BLaER1 (cell line): ENCODE data around the gene CD8B2.
"Not testable (repeated sequence)": the region's sequence is repeated elsewhere in the genome, so short reads cannot be mapped to it uniquely, and the experiment has no call there.

Experiments
- H3K27ac ChIP-seq: shearing (Covaris generic); formaldehyde crosslinking; 2 replicates; pipeline ENCODE4 v1.8.1; 2022
- H3K27me3 ChIP-seq: shearing (Covaris generic); formaldehyde crosslinking; 2 replicates; pipeline ENCODE4 v1.8.1; 2022
- H3K36me3 ChIP-seq: shearing (Covaris generic); formaldehyde crosslinking; 2 replicates; pipeline ENCODE4 v1.8.1; 2022
- H3K4me1 ChIP-seq: shearing (Covaris generic); formaldehyde crosslinking; 2 replicates; pipeline ENCODE4 v1.8.1; 2022
- H3K4me2 ChIP-seq: shearing (Covaris generic); formaldehyde crosslinking; 2 replicates; pipeline ENCODE4 v1.8.1; 2022
- H3K4me3 ChIP-seq: shearing (Covaris generic); formaldehyde crosslinking; 2 replicates; pipeline ENCODE4 v1.8.1; 2022
- H3K9ac ChIP-seq: shearing (Covaris generic); formaldehyde crosslinking; 2 replicates; pipeline ENCODE4 v1.8.1; 2022
- H3K9me3 ChIP-seq: shearing (Covaris generic); formaldehyde crosslinking; 2 replicates; pipeline ENCODE4 v1.8.1; 2022
- H4K20me1 ChIP-seq: shearing (Covaris generic); formaldehyde crosslinking; 2 replicates; pipeline ENCODE4 v1.8.1; 2022

Gene CD8B2

GRCh38 chr2:106486551-106487385 lies at the start of gene CD8B2:
TSS of gene CD8B2 (plus strand) at chr2:106487364. CDS start at chr2:106487427, 63 bp downstream.
- not testable (repeated sequence) for H3K36me3 ChIP-seq, H4K20me1 ChIP-seq, H3K4me3 ChIP-seq, H3K9ac ChIP-seq, H3K9me3 ChIP-seq, H3K4me2 ChIP-seq, H3K27me3 ChIP-seq, H3K27ac ChIP-seq, H3K4me1 ChIP-seq

- not testable (repeated sequence) for H3K4me3 ChIP-seq, H3K9me3 ChIP-seq, H3K9ac ChIP-seq, H3K36me3 ChIP-seq, H3K27ac ChIP-seq, H3K27me3 ChIP-seq, H4K20me1 ChIP-seq, H3K4me2 ChIP-seq, H3K4me1 ChIP-seq
These were observed 25.3 kb upstream of the CD8B2 start for GRCh38 chr2:106461882-106462281.

- H3K27me3 ChIP-seq, H3K36me3 ChIP-seq, H3K4me1 ChIP-seq, H3K4me3 ChIP-seq, H3K27ac ChIP-seq, H4K20me1 ChIP-seq, H3K9ac ChIP-seq, H3K4me2 ChIP-seq: not testable (repeated sequence)
- H3K9me3 ChIP-seq, result peaks cover 22% of the 10 kb centered on the region
These were observed 19.6 kb upstream of the CD8B2 start for GRCh38 chr2:106467516-106467915.

GRCh38 chr2:106468107-106468506 lies 19.1 kb upstream of the CD8B2 start, which contains the start of gene RGPD3:
TSS of gene RGPD3 (minus strand) at chr2:106468413. CDS start at chr2:106468288, 125 bp downstream.
- H3K4me3 ChIP-seq, H3K4me1 ChIP-seq, H3K27ac ChIP-seq, H3K4me2 ChIP-seq, H3K36me3 ChIP-seq, H3K27me3 ChIP-seq, H4K20me1 ChIP-seq, H3K9ac ChIP-seq: not testable (repeated sequence)
- H3K9me3 ChIP-seq, result peaks cover 22% of the 10 kb centered on the region

GRCh38 chr2:106470658-106471057 lies 16.5 kb upstream of the CD8B2 start:
- H3K27ac ChIP-seq, H3K4me1 ChIP-seq, H3K4me2 ChIP-seq: not testable (repeated sequence)

GRCh38 chr2:106477647-106478046 lies 9.5 kb upstream of the CD8B2 start:
- not testable (repeated sequence) for H3K27ac ChIP-seq, H3K4me3 ChIP-seq, H3K27me3 ChIP-seq

More at GRCh38 chr2:106470658-106471057, 16.5 kb upstream of the CD8B2 start:
- H3K9ac ChIP-seq, H3K36me3 ChIP-seq, H3K4me3 ChIP-seq, H4K20me1 ChIP-seq, H3K27me3 ChIP-seq: not testable (repeated sequence)
- H3K9me3 ChIP-seq, result peaks cover 22% of the 10 kb centered on the region

GRCh38 chr2:106479563-106479962 lies 7.6 kb upstream of the CD8B2 start:
- H4K20me1 ChIP-seq, H3K4me2 ChIP-seq, H3K36me3 ChIP-seq, H3K9ac ChIP-seq, H3K27ac ChIP-seq, H3K4me1 ChIP-seq, H3K27me3 ChIP-seq, H3K4me3 ChIP-seq, H3K9me3 ChIP-seq: not testable (repeated sequence)

More at GRCh38 chr2:106477647-106478046, 9.5 kb upstream of the CD8B2 start:
- H4K20me1 ChIP-seq, H3K36me3 ChIP-seq, H3K9ac ChIP-seq, H3K4me1 ChIP-seq, H3K4me2 ChIP-seq, H3K9me3 ChIP-seq: not testable (repeated sequence)

- not testable (repeated sequence) for H4K20me1 ChIP-seq, H3K4me3 ChIP-seq
These were observed 425 bp downstream of the CD8B2 start for GRCh38 chr2:106487386-106488191.

GRCh38 chr2:106489701-106490100 lies 2.5 kb downstream of the CD8B2 start:
- not testable (repeated sequence) for H3K4me1 ChIP-seq, H3K36me3 ChIP-seq, H3K9me3 ChIP-seq, H4K20me1 ChIP-seq, H3K9ac ChIP-seq, H3K27me3 ChIP-seq, H3K27ac ChIP-seq, H3K4me3 ChIP-seq, H3K4me2 ChIP-seq

More at GRCh38 chr2:106487386-106488191, 425 bp downstream of the CD8B2 start:
- not testable (repeated sequence) for H3K4me1 ChIP-seq, H3K9ac ChIP-seq, H3K27ac ChIP-seq, H3K36me3 ChIP-seq, H3K4me2 ChIP-seq, H3K9me3 ChIP-seq, H3K27me3 ChIP-seq

GRCh38 chr2:106492399-106492798 lies 5.2 kb downstream of the CD8B2 start:
- not testable (repeated sequence) for H3K4me2 ChIP-seq, H3K27me3 ChIP-seq, H3K27ac ChIP-seq, H3K9ac ChIP-seq, H3K4me1 ChIP-seq, H3K4me3 ChIP-seq, H3K9me3 ChIP-seq, H3K36me3 ChIP-seq, H4K20me1 ChIP-seq

- H4K20me1 ChIP-seq, H3K36me3 ChIP-seq, H3K4me1 ChIP-seq, H3K9ac ChIP-seq, H3K4me2 ChIP-seq, H3K4me3 ChIP-seq, H3K9me3 ChIP-seq, H3K27ac ChIP-seq, H3K27me3 ChIP-seq: not testable (repeated sequence)
These were observed 5.7 kb downstream of the CD8B2 start for GRCh38 chr2:106492913-106493312.

- not testable (repeated sequence) for H3K9ac ChIP-seq, H4K20me1 ChIP-seq, H3K4me2 ChIP-seq, H3K4me1 ChIP-seq, H3K4me3 ChIP-seq, H3K27ac ChIP-seq, H3K36me3 ChIP-seq, H3K27me3 ChIP-seq, H3K9me3 ChIP-seq
These were observed 11.4 kb downstream of the CD8B2 start for GRCh38 chr2:106498549-106498948.

- not testable (repeated sequence) for H4K20me1 ChIP-seq, H3K27ac ChIP-seq, H3K4me2 ChIP-seq, H3K4me3 ChIP-seq, H3K4me1 ChIP-seq, H3K9ac ChIP-seq, H3K9me3 ChIP-seq, H3K36me3 ChIP-seq, H3K27me3 ChIP-seq
These were observed 13.2 kb downstream of the CD8B2 start for GRCh38 chr2:106500350-106500749.

GRCh38 chr2:106502351-106502750 lies 15.2 kb downstream of the CD8B2 start:
- H3K9ac ChIP-seq, H3K27me3 ChIP-seq, H3K4me3 ChIP-seq, H3K27ac ChIP-seq, H3K36me3 ChIP-seq, H3K4me1 ChIP-seq, H4K20me1 ChIP-seq, H3K4me2 ChIP-seq, H3K9me3 ChIP-seq: not testable (repeated sequence)
